Nephron progenitor cell (in vitro differentiated cells): ENCODE data around the gene MRPL50.

ENCODE experiments used
- DNase-seq: peaks from one replicate; pipeline ENCODE4 v3.0.0; 2021
- H3K27ac Mint-ChIP-seq: 2 replicates; pipeline ENCODE4 v1.8.0; 2021; ENCODE audit warnings: mild to moderate bottlenecking, moderate library complexity, mixed read lengths
- H3K27me3 Mint-ChIP-seq: 2 replicates; pipeline ENCODE4 v1.8.0; 2021; ENCODE audit warnings: mild to moderate bottlenecking, low read depth, mixed read lengths; ENCODE audit not compliant: poor library complexity
- H3K36me3 Mint-ChIP-seq: 2 replicates; pipeline ENCODE4 v1.8.0; 2021; ENCODE audit warnings: low read depth, mixed read lengths
- H3K4me1 Mint-ChIP-seq: 2 replicates; pipeline ENCODE4 v1.8.0; 2021; ENCODE audit warnings: mixed read lengths
- H3K4me3 Mint-ChIP-seq: 2 replicates; pipeline ENCODE4 v1.8.0; 2021; ENCODE audit warnings: mild to moderate bottlenecking, moderate library complexity, mixed read lengths
- H3K9me3 Mint-ChIP-seq: 2 replicates; pipeline ENCODE4 v1.8.0; 2021; ENCODE audit warnings: mild to moderate bottlenecking, moderate library complexity, mixed read lengths
- CTCF ChIP-seq: fragments of 200-600 bp; sonication (generic); IDR thresholded peaks from 2 replicates; pipeline ENCODE4 v1.5.0; 2021; ENCODE audit warnings: antibody characterized with exemption

Gene MRPL50

GRCh38 chr9:101442318-101442717 lies 43.9 kb upstream of the MRPL50 start:
- no peaks in the 10 kb centered on the region for H3K4me1 Mint-ChIP-seq

GRCh38 chr9:101440714-101441230 lies 42.4 kb upstream of the MRPL50 start:
- peaks cover 4% of the 10 kb centered on the region for H3K27me3 Mint-ChIP-seq
- H3K36me3 Mint-ChIP-seq: no peaks in the 10 kb centered on the region
- no peaks in the 10 kb centered on the region for H3K4me1 Mint-ChIP-seq
- no peaks in the 10 kb centered on the region for H3K9me3 Mint-ChIP-seq
- TF ChIP-seq CTCF: no peak
- H3K27ac Mint-ChIP-seq: no peak overlapping the region
- H3K4me3 Mint-ChIP-seq: no peak overlapping the region
- DNase-seq: no peak

More at GRCh38 chr9:101442318-101442717, 43.9 kb upstream of the MRPL50 start:
- TF ChIP-seq CTCF: no peak
- no peak for DNase-seq
- H3K9me3 Mint-ChIP-seq: no peaks in the 10 kb centered on the region
- H3K27me3 Mint-ChIP-seq: peaks cover 8% of the 10 kb centered on the region
- H3K36me3 Mint-ChIP-seq: no peaks in the 10 kb centered on the region
- no peak overlapping the region for H3K27ac Mint-ChIP-seq
- H3K4me3 Mint-ChIP-seq: no peak overlapping the region

- no peaks in the 10 kb centered on the region for H3K36me3 Mint-ChIP-seq
- DNase-seq: no peak
- H3K4me1 Mint-ChIP-seq: no peaks in the 10 kb centered on the region
- no peaks in the 10 kb centered on the region for H3K9me3 Mint-ChIP-seq
- peaks cover 7% of the 10 kb centered on the region for H3K27me3 Mint-ChIP-seq
- no peak for TF ChIP-seq CTCF
- no peak overlapping the region for H3K27ac Mint-ChIP-seq
- H3K4me3 Mint-ChIP-seq: no peak overlapping the region
Measured at GRCh38 chr9:101438523-101438922, 40.1 kb upstream of the MRPL50 start.

- DNase-seq: no peak
- Mint-ChIP-seq H3K4me3 (no peak overlapping the region), H3K9me3 (no peaks in the 10 kb centered on the region), H3K36me3 (no peaks in the 10 kb centered on the region), H3K4me1 (no peaks in the 10 kb centered on the region), H3K27me3 (peaks cover 7% of the 10 kb centered on the region), H3K27ac (no peak overlapping the region)
- TF ChIP-seq CTCF: no peak
Measured at GRCh38 chr9:101437806-101438232, 39.4 kb upstream of the MRPL50 start.

GRCh38 chr9:101435601-101436079 lies 37.2 kb upstream of the MRPL50 start, which contains the start of gene ALDOB:
ALDOB (minus strand) TSS chr9:101435774; CDS start chr9:101430887, 4,887 bp downstream.
- H3K36me3 Mint-ChIP-seq: no peaks in the 10 kb centered on the region
- peaks cover 7% of the 10 kb centered on the region for H3K27me3 Mint-ChIP-seq
- H3K9me3 Mint-ChIP-seq: no peaks in the 10 kb centered on the region
- TF ChIP-seq CTCF: no peak
- H3K4me3 Mint-ChIP-seq: no peak within 1 kb of the TSS
- no peak within 1 kb of the TSS for H3K27ac Mint-ChIP-seq
- no peak for DNase-seq
- no peaks in the 10 kb centered on the region for H3K4me1 Mint-ChIP-seq

GRCh38 chr9:101434998-101435397 lies 36.6 kb upstream of the MRPL50 start:
- no peak for TF ChIP-seq CTCF
- H3K4me3 Mint-ChIP-seq: no peak overlapping the region
- no peaks in the 10 kb centered on the region for H3K36me3 Mint-ChIP-seq
- H3K27ac Mint-ChIP-seq: no peak overlapping the region
- no peaks in the 10 kb centered on the region for H3K9me3 Mint-ChIP-seq
- peaks cover 9% of the 10 kb centered on the region for H3K27me3 Mint-ChIP-seq
- no peak for DNase-seq
- H3K4me1 Mint-ChIP-seq: no peaks in the 10 kb centered on the region
